HEK293 (cell line): Measurements from ENCODE around the gene SAPCD1.

Experiments
- BCL6B ChIP-seq: fragments of 450-650 bp; formaldehyde crosslinking; IDR thresholded peaks from 2 replicates; pipeline ENCODE4 v1.5.1; 2017; ENCODE audit warnings: missing biosample characterization, missing genetic modification characterization
- HOXA7 ChIP-seq: sonication (generic); formaldehyde crosslinking; IDR thresholded peaks from 2 replicates; pipeline ENCODE4 v1.8.1; 2022; ENCODE audit warnings: missing genetic modification reagents, borderline replicate concordance
- PATZ1 ChIP-seq: fragments of 450-650 bp; formaldehyde crosslinking; IDR thresholded peaks from 2 replicates; pipeline ENCODE4 v1.5.1; 2016; ENCODE audit warnings: missing biosample characterization, missing genetic modification characterization
- PRDM10 ChIP-seq: fragments of 450-650 bp; formaldehyde crosslinking; IDR thresholded peaks from 2 replicates; pipeline ENCODE4 v1.5.1; 2016; ENCODE audit warnings: missing biosample characterization, missing genetic modification characterization
- SP2 ChIP-seq: fragments of 450-650 bp; formaldehyde crosslinking; IDR thresholded peaks from 2 replicates; pipeline ENCODE4 v1.5.1; 2016; ENCODE audit warnings: missing biosample characterization, missing genetic modification characterization
- SP7 ChIP-seq: fragments of 450-650 bp; formaldehyde crosslinking; IDR thresholded peaks from 2 replicates; pipeline ENCODE4 v1.5.1; 2016; ENCODE audit warnings: missing biosample characterization, missing genetic modification characterization
- TSHZ1 ChIP-seq: fragments of 450-650 bp; formaldehyde crosslinking; IDR thresholded peaks from 2 replicates; pipeline ENCODE4 v1.5.1; 2016; ENCODE audit warnings: missing biosample characterization, missing genetic modification characterization, borderline replicate concordance
- ZBTB48 ChIP-seq: fragments of 450-650 bp; formaldehyde crosslinking; IDR thresholded peaks from 2 replicates; pipeline ENCODE4 v1.5.1; 2016; ENCODE audit warnings: missing biosample characterization, missing genetic modification characterization
- ZNF112 ChIP-seq: fragments of 450-650 bp; formaldehyde crosslinking; IDR thresholded peaks from 2 replicates; pipeline ENCODE4 v1.5.0; 2017; ENCODE audit warnings: missing biosample characterization, missing genetic modification characterization
- ZNF138 ChIP-seq: fragments of 450-650 bp; formaldehyde crosslinking; IDR thresholded peaks from 2 replicates; pipeline ENCODE4 v1.5.1; 2016; ENCODE audit warnings: missing biosample characterization, missing genetic modification characterization, borderline replicate concordance
- ZNF155 ChIP-seq: fragments of 450-650 bp; formaldehyde crosslinking; IDR thresholded peaks from 2 replicates; pipeline ENCODE4 v1.5.1; 2016; ENCODE audit warnings: missing biosample characterization, missing genetic modification characterization
- ZNF184 ChIP-seq: fragments of 450-650 bp; IDR thresholded peaks from 2 replicates; pipeline ENCODE4 v1.5.1; 2018; ENCODE audit warnings: missing biosample characterization, mild to moderate bottlenecking, missing genetic modification characterization
- ZNF302 ChIP-seq: fragments of 450-650 bp; formaldehyde crosslinking; IDR thresholded peaks from 2 replicates; pipeline ENCODE4 v1.5.1; 2016; ENCODE audit warnings: missing biosample characterization, missing genetic modification characterization, low read depth
- ZNF350 ChIP-seq: fragments of 450-650 bp; formaldehyde crosslinking; IDR thresholded peaks from 2 replicates; pipeline ENCODE4 v1.5.0; 2017; ENCODE audit warnings: missing biosample characterization, mild to moderate bottlenecking, missing genetic modification characterization
- ZNF404 ChIP-seq: fragments of 450-650 bp; formaldehyde crosslinking; IDR thresholded peaks from 2 replicates; pipeline ENCODE4 v1.5.1; 2017; ENCODE audit warnings: missing biosample characterization, missing genetic modification characterization
- ZNF416 ChIP-seq: fragments of 450-650 bp; formaldehyde crosslinking; IDR thresholded peaks from 2 replicates; pipeline ENCODE4 v1.5.1; 2016; ENCODE audit warnings: missing biosample characterization, missing genetic modification characterization
- ZNF48 ChIP-seq: fragments of 450-650 bp; formaldehyde crosslinking; IDR thresholded peaks from 2 replicates; pipeline ENCODE4 v1.5.1; 2016; ENCODE audit warnings: missing biosample characterization, missing genetic modification characterization
- ZNF561 ChIP-seq: fragments of 450-650 bp; IDR thresholded peaks from 2 replicates; pipeline ENCODE4 v1.5.1; 2018; ENCODE audit warnings: missing biosample characterization, missing genetic modification characterization, borderline replicate concordance
- ZNF626 ChIP-seq: fragments of 450-650 bp; sonication (Bioruptor Pico); formaldehyde crosslinking; IDR thresholded peaks from 2 replicates; pipeline ENCODE4 v1.5.1; 2018; ENCODE audit warnings: missing biosample characterization, missing genetic modification characterization, inconsistent platforms
- ZNF707 ChIP-seq: fragments of 450-650 bp; formaldehyde crosslinking; IDR thresholded peaks from 2 replicates; pipeline ENCODE4 v1.5.1; 2016; ENCODE audit warnings: missing biosample characterization, missing genetic modification characterization
- ZNF768 ChIP-seq: fragments of 450-650 bp; formaldehyde crosslinking; IDR thresholded peaks from 2 replicates; pipeline ENCODE4 v1.5.1; 2018; ENCODE audit warnings: missing biosample characterization, mild to moderate bottlenecking, missing genetic modification characterization
- ZNF776 ChIP-seq: fragments of 450-650 bp; formaldehyde crosslinking; IDR thresholded peaks from 2 replicates; pipeline ENCODE4 v1.5.0; 2017; ENCODE audit warnings: missing biosample characterization, missing genetic modification characterization, borderline replicate concordance
- ZNF837 ChIP-seq: fragments of 450-650 bp; formaldehyde crosslinking; IDR thresholded peaks from 2 replicates; pipeline ENCODE4 v1.5.1; 2016; ENCODE audit warnings: missing biosample characterization, missing genetic modification characterization
- ZSCAN23 ChIP-seq: fragments of 450-650 bp; formaldehyde crosslinking; IDR thresholded peaks from 2 replicates; pipeline ENCODE4 v1.5.1; 2016; ENCODE audit warnings: missing biosample characterization, missing genetic modification characterization
- TF ChIP-seq, protein P1 (sequence below): fragments of 450-650 bp; formaldehyde crosslinking; IDR thresholded peaks from 2 replicates; pipeline ENCODE4 v1.5.1; 2017; ENCODE audit warnings: missing biosample characterization, missing genetic modification characterization
- TF ChIP-seq, protein P2 (sequence below): fragments of 450-650 bp; formaldehyde crosslinking; IDR thresholded peaks from 2 replicates; pipeline ENCODE4 v1.5.0; 2017; ENCODE audit warnings: missing biosample characterization, missing genetic modification characterization, borderline replicate concordance

The SAPCD1 gene

DNA sequence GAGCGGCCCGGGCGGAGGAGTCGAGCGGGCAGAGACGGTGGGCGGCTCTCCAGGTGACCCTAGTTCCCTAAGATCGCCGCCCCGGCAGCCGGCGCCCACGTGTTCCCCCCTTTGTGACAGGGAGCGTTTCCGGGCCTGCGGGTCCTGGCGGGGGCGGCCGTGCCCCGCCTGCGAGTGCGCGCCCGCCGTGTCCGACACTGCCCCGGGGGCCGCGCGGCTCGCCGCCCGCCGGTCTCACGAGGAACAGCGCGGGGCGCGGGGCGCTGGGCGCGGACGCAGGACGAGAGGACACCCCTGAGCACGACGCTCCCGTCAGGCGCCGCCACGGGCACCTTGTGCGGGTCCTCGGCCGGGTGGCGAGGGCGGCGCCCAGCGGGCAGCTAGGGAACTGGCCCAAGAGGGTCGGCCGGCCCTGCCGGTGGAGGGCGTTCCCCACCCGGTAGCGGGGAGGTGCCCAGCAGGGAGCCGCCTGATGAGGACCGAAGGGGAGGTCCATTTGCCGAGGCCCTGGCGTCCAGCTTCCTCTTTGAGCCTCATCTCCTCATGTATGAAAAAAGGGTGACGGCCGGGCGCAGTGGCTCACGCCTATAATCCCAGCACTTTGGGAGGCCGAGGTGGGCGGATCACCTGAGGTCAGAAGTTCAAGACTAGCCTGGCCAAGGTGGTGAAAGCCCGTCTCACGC lies 33.3 kb downstream of the SAPCD1 start, which contains the start of gene VARS1 (continued):
- TF ChIP-seq PRDM10 (tag by site-specific recombination): peak; percentile 33
- no peak for TF ChIP-seq HOXA7 (CRISPR knock-in tag)
- no peak for TF ChIP-seq ZNF768 (tag by site-specific recombination)
- no peak; the same call in 1 of the 2 replicates for TF ChIP-seq ZNF416 (tag by site-specific recombination)
- TF ChIP-seq TSHZ1: no peak
- TF ChIP-seq, protein P1, sequence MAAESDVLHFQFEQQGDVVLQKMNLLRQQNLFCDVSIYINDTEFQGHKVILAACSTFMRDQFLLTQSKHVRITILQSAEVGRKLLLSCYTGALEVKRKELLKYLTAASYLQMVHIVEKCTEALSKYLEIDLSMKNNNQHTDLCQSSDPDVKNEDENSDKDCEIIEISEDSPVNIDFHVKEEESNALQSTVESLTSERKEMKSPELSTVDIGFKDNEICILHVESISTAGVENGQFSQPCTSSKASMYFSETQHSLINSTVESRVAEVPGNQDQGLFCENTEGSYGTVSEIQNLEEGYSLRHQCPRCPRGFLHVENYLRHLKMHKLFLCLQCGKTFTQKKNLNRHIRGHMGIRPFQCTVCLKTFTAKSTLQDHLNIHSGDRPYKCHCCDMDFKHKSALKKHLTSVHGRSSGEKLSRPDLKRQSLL (tag by site-specific recombination): peak; percentile 16; the same call in 1 of the 2 replicates
- no peak for TF ChIP-seq ZNF138
- TF ChIP-seq, protein P2, sequence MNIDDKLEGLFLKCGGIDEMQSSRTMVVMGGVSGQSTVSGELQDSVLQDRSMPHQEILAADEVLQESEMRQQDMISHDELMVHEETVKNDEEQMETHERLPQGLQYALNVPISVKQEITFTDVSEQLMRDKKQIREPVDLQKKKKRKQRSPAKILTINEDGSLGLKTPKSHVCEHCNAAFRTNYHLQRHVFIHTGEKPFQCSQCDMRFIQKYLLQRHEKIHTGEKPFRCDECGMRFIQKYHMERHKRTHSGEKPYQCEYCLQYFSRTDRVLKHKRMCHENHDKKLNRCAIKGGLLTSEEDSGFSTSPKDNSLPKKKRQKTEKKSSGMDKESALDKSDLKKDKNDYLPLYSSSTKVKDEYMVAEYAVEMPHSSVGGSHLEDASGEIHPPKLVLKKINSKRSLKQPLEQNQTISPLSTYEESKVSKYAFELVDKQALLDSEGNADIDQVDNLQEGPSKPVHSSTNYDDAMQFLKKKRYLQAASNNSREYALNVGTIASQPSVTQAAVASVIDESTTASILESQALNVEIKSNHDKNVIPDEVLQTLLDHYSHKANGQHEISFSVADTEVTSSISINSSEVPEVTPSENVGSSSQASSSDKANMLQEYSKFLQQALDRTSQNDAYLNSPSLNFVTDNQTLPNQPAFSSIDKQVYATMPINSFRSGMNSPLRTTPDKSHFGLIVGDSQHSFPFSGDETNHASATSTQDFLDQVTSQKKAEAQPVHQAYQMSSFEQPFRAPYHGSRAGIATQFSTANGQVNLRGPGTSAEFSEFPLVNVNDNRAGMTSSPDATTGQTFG (tag by site-specific recombination): no peak
- no peak for TF ChIP-seq ZNF404 (tag by site-specific recombination)
- TF ChIP-seq ZSCAN23: 0 out of 2 replicates have a peak, but pooled peaks have one; percentile 32
- TF ChIP-seq ZNF776 (tag by site-specific recombination): no peak
- no peak for TF ChIP-seq ZNF48 (tag by site-specific recombination)
- TF ChIP-seq ZNF184 (tag by site-specific recombination): 0 out of 2 replicates have a peak, but pooled peaks have one; percentile 26
- no peak for TF ChIP-seq ZNF155
- no peak for TF ChIP-seq BCL6B (tag by site-specific recombination)
- no peak; the same call in 1 of the 2 replicates for TF ChIP-seq ZBTB48 (tag by site-specific recombination)
- peak; percentile 82 for TF ChIP-seq SP7 (tag by site-specific recombination)
- TF ChIP-seq ZNF350: no peak
- TF ChIP-seq PATZ1 (tag by site-specific recombination): peak; percentile 81
- TF ChIP-seq SP2 (tag by site-specific recombination): peak; percentile 93
- no peak for TF ChIP-seq ZNF626 (tag by site-specific recombination)
- 0 out of 2 replicates have a peak, but pooled peaks have one; percentile 59 for TF ChIP-seq ZNF561
- no peak for TF ChIP-seq ZNF112
- TF ChIP-seq ZNF837: no peak
- no peak for TF ChIP-seq ZNF707 (tag by site-specific recombination)
- TF ChIP-seq ZNF302 (tag by site-specific recombination): no peak
